Prostate gland (tissue), 2 donors: ENCODE data around the gene KRTAP5-3.

Experiments
- POLR2A ChIP-seq: fragments of 450-650 bp; IDR thresholded peaks from one replicate; pipeline ENCODE4 v1.6.1; 2016; ENCODE audit warnings: antibody characterized with exemption, mild to moderate bottlenecking
- TF ChIP-seq, protein P1 (sequence below), 4 experiments: fragments of 200-600 bp in 2 of 4; fragments of 450-650 bp in 2 of 4; sonication (generic) in 2 of 4; IDR thresholded peaks; 1 replicate in 3 of 4; 2 replicates in 1 of 4; pipeline ENCODE4 v1.5.1; 2016 to 2019; ENCODE audit warnings: antibody characterized with exemption in 4 of 4, mild to moderate bottlenecking in 2 of 4, moderate library complexity in 2 of 4

DNA sequence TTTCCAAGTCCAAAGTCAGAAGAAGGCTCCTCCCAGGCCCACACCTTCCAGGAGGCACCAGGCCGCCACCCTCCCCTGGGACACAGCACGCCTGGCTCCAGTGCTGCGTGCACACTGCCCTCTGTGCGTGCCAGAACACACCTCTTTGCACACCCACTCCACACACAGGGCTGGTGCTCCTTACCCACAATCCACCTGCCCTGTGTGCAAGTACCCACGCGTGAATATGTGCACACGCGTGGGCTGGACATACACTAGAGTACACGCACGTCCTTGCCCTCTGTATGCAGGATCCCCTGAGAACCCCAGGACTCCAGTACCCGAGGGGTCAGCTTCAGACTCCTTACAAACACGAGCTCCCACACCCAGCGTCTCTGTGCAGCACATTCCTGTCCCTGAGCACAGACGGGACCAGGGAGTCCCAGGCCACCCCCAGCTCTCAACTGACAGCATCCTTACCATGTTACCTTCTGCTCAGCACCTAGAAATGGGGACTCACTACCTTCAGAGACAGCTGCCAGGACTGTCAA, 38.9 kb downstream of the KRTAP5-3 start:
- TF ChIP-seq, protein P1, sequence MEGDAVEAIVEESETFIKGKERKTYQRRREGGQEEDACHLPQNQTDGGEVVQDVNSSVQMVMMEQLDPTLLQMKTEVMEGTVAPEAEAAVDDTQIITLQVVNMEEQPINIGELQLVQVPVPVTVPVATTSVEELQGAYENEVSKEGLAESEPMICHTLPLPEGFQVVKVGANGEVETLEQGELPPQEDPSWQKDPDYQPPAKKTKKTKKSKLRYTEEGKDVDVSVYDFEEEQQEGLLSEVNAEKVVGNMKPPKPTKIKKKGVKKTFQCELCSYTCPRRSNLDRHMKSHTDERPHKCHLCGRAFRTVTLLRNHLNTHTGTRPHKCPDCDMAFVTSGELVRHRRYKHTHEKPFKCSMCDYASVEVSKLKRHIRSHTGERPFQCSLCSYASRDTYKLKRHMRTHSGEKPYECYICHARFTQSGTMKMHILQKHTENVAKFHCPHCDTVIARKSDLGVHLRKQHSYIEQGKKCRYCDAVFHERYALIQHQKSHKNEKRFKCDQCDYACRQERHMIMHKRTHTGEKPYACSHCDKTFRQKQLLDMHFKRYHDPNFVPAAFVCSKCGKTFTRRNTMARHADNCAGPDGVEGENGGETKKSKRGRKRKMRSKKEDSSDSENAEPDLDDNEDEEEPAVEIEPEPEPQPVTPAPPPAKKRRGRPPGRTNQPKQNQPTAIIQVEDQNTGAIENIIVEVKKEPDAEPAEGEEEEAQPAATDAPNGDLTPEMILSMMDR (IDR thresholded peaks at IDR 0.05) = no peak
- TF ChIP-seq POLR2A = no peak
